Hepatocyte (in vitro differentiated cells): Measurements from ENCODE around the gene F2RL3. TPM values are rescaled to one million over a fixed set of nuclear protein-coding genes. Genes with fewer than 3 reads are reported as not detected.

ENCODE experiments used
- polyA plus RNA-seq: library from polyadenylated mRNA; unstranded; fragments of >200 nt; fragmentation: Nextera tagmentation; extraction: Ambion mirVana; gene quantifications from 2 replicates; pipeline ENCODE4 v1.2.1, GENCODE V29; 2016
- small RNA-seq: library from RNA; depleted of rRNA; stranded (forward); fragments of <200 nt; gene quantifications from one replicate; pipeline ENCODE3, GENCODE V24; 2014
- total RNA-seq: library from RNA; depleted of rRNA; stranded (reverse); fragments of >200 nt; gene quantifications from 2 replicates; pipeline ENCODE4 v1.2.3, GENCODE V29; 2014

The F2RL3 gene
- total and polyA plus RNA-seq, 2 experiments from 2014 or later, result 0.08 to 0.13 TPM

Small RNA genes within 50 kb of the gene (small RNA-seq; reads per million reads assigned to genes)
- gene RN7SL823P (not detected), gene RN7SL835P (not detected)

Other genes with a start within 250 kb of the F2RL3 start
- 141 and 154 TPM in 2 replicates for gene SMIM7, start 228.9 kb upstream of the F2RL3 start, total RNA-seq
- gene SMIM7, start 228.9 kb upstream of the F2RL3 start, polyA plus RNA-seq, result 99.2 and 105 TPM in 2 replicates
- 10.2 and 10.6 TPM in 2 replicates for gene TMEM38A, start 227.9 kb upstream of the F2RL3 start, total RNA-seq
- gene TMEM38A, start 227.9 kb upstream of the F2RL3 start, polyA plus RNA-seq, result 9.3 and 10.9 TPM in 2 replicates
- 0.07 and 0.12 TPM in 2 replicates for gene NWD1, start 169.2 kb upstream of the F2RL3 start, total RNA-seq
- gene NWD1, start 169.2 kb upstream of the F2RL3 start, polyA plus RNA-seq, result 0.01 TPM in 1 of 2 replicates, not detected in the other
- gene SIN3B, start 59.6 kb upstream of the F2RL3 start, total RNA-seq, result 17.9 and 21.9 TPM in 2 replicates
- gene SIN3B, start 59.6 kb upstream of the F2RL3 start, polyA plus RNA-seq, result 17.0 and 30.1 TPM in 2 replicates
- gene CPAMD8, start 137.8 kb downstream of the F2RL3 start, total RNA-seq, result 9.3 and 17.6 TPM in 2 replicates
- 7.9 and 8.7 TPM in 2 replicates for gene CPAMD8, start 137.8 kb downstream of the F2RL3 start, polyA plus RNA-seq
- gene HAUS8, start 186.5 kb downstream of the F2RL3 start, total RNA-seq, result 2.8 and 6.3 TPM in 2 replicates
- gene HAUS8, start 186.5 kb downstream of the F2RL3 start, polyA plus RNA-seq, result 5.5 and 8.5 TPM in 2 replicates
- gene MYO9B, start 186.8 kb downstream of the F2RL3 start, total RNA-seq, result 29.1 and 32.4 TPM in 2 replicates
- gene MYO9B, start 186.8 kb downstream of the F2RL3 start, polyA plus RNA-seq, result 29.3 and 29.9 TPM in 2 replicates